Uterus (tissue), 4 donors: ENCODE measurements around the gene INF2. TPM values are rescaled to one million over a fixed set of nuclear protein-coding genes. Genes with fewer than 3 reads are reported as not detected.

ENCODE experiments used
- DNase-seq, 2 donors: peaks; one replicate each; pipeline ENCODE4 v3.0.0-alpha.2; 2019 to 2020
- H3K27ac ChIP-seq, 2 donors: fragments of 200-600 bp; sonication (generic); 1 replicate in 1 of 2; 2 replicates in 1 of 2; pipeline ENCODE4 v1.5.1; 2016 to 2018
- H3K27me3 ChIP-seq, 2 donors: fragments of 200-600 bp; sonication (generic); one replicate each; pipeline ENCODE4 v1.5.1; 2018 to 2019; ENCODE audit warnings: control low read depth in 1 of 2
- H3K36me3 ChIP-seq, 2 donors: fragments of 200-600 bp; sonication (generic); one replicate each; pipeline ENCODE4 v1.5.1; 2019; ENCODE audit warnings: control low read depth in 1 of 2
- H3K4me1 ChIP-seq, 2 donors: fragments of 200-600 bp; sonication (generic); one replicate each; pipeline ENCODE4 v1.5.1; 2018 to 2019; ENCODE audit warnings: control low read depth in 1 of 2
- H3K4me3 ChIP-seq, 2 donors: fragments of 200-600 bp; sonication (generic); 1 replicate in 1 of 2; 2 replicates in 1 of 2; pipeline ENCODE4 v1.5.1; 2018 to 2019; ENCODE audit warnings: mild to moderate bottlenecking in 1 of 2
- H3K9me3 ChIP-seq, 2 donors: fragments of 200-600 bp; sonication (generic); one replicate each; pipeline ENCODE4 v1.5.1; 2019; ENCODE audit warnings: control low read depth in 1 of 2
- POLR2A ChIP-seq, 2 donors: fragments of 450-650 bp; IDR thresholded peaks; one replicate each; pipeline ENCODE4 v1.6.1; 2016; ENCODE audit warnings: antibody characterized with exemption in 2 of 2, mild to moderate bottlenecking in 1 of 2, moderate library complexity in 1 of 2
- intact Hi-C: fragments of 100-400 bp; cut with DNase I; formaldehyde crosslinking; loops from one replicate; pipeline ENCODE4 v1.15.1; 2023; ENCODE audit warnings: low total_unique reads
- total RNA-seq, 4 donors: library from RNA; depleted of rRNA in 3 of 4; stranded (reverse); fragments of >200 nt in 3 of 4; gene quantifications; one replicate each; pipeline versions ENCODE4 v1.1.0 to v1.2.4, GENCODE V29; 2014 to 2023
- TF ChIP-seq, protein P1 (sequence below), 4 experiments: fragments of 200-600 bp in 2 of 4; fragments of 450-650 bp in 2 of 4; sonication (generic) in 2 of 4; IDR thresholded peaks; one replicate each; pipeline ENCODE4 v1.5.1; 2016 to 2019; ENCODE audit warnings: antibody characterized with exemption in 4 of 4, mild to moderate bottlenecking in 2 of 4, moderate library complexity in 1 of 4
- donor health status: DM: yes; HTN: yes; CAD: no.

The INF2 gene
- total RNA-seq, 4 donors from 2014 or later, result 13.5 to 79.4 (median 44.6) TPM

DNA sequence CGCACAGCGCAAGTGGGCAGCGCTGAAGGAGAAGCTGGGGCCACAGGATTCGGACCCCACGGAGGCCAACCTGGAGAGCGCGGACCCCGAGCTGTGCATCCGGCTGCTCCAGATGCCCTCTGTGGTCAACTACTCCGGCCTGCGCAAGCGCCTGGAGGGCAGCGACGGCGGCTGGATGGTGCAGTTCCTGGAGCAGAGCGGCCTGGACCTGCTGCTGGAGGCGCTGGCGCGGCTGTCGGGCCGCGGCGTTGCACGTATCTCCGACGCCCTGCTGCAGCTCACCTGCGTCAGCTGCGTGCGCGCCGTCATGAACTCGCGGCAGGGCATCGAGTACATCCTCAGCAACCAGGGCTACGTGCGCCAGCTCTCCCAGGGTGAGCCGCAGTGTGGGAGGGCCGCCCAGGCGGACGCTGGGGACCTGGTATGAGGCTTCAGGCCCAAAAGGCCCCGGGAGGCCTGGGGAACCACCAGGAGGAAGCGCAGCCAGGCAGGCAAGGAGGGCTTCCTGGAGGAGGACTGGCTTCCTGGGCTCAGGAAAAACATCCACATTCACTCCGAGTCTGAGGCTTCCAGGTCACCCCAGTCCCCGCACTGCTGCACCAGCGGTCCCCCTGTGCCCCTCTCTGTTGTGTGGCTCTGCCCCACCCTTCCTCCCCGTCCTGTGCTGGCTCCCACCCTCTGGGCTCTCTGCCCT, 12.1 kb downstream of the INF2 start:
- TF ChIP-seq, protein P1, sequence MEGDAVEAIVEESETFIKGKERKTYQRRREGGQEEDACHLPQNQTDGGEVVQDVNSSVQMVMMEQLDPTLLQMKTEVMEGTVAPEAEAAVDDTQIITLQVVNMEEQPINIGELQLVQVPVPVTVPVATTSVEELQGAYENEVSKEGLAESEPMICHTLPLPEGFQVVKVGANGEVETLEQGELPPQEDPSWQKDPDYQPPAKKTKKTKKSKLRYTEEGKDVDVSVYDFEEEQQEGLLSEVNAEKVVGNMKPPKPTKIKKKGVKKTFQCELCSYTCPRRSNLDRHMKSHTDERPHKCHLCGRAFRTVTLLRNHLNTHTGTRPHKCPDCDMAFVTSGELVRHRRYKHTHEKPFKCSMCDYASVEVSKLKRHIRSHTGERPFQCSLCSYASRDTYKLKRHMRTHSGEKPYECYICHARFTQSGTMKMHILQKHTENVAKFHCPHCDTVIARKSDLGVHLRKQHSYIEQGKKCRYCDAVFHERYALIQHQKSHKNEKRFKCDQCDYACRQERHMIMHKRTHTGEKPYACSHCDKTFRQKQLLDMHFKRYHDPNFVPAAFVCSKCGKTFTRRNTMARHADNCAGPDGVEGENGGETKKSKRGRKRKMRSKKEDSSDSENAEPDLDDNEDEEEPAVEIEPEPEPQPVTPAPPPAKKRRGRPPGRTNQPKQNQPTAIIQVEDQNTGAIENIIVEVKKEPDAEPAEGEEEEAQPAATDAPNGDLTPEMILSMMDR (IDR thresholded peaks at IDR 0.05), result no peak
- TF ChIP-seq POLR2A (IDR thresholded peaks at IDR 0.05), result no peak
- no peak for DNase-seq
- no peaks in the 10 kb centered on the region for H3K27me3 ChIP-seq
- H3K9me3 ChIP-seq, result no peaks in the 10 kb centered on the region
- intact Hi-C loops, result no loop called here
- peaks cover 0 to 27% of the 10 kb centered on the region in 2 donors for H3K4me1 ChIP-seq
- H3K4me3 ChIP-seq, result no peak overlapping the region
- H3K36me3 ChIP-seq, result no peaks in the 10 kb centered on the region
- H3K27ac ChIP-seq, result no peak overlapping the region

DNA sequence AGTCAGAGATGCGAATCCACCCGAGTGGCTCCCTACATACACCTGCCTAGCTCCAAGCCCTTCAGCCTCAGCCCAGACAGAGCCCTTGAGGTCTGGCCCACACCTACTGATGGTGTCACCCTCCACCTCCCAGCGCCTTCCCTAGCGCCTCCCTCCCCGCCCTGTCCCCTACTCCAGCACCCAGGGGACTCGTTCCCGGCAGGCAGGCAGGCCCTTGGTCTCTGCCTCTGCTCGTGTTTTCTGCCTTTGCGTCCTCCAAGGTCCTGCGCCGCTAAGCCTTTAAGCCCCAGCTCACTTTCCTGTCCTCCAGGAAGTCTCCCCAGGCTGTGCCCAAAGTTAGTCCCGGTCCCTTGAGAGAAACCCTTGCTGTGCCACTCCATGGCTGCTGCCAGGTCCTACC, 12.7 kb downstream of the INF2 start:
- intact Hi-C loops, result no loop called here
- Histone ChIP-seq H3K27me3 (no peaks in the 10 kb centered on the region), H3K36me3 (no peaks in the 10 kb centered on the region), H3K27ac (no peak overlapping the region), H3K9me3 (no peaks in the 10 kb centered on the region), H3K4me3 (no peak overlapping the region), H3K4me1 (peaks cover 0 to 21% of the 10 kb centered on the region in 2 donors)
- TF ChIP-seq, protein P1 (IDR thresholded peaks at IDR 0.05), result no peak
- no peak for TF ChIP-seq POLR2A (IDR thresholded peaks at IDR 0.05)
- DNase-seq, result no peak

DNA sequence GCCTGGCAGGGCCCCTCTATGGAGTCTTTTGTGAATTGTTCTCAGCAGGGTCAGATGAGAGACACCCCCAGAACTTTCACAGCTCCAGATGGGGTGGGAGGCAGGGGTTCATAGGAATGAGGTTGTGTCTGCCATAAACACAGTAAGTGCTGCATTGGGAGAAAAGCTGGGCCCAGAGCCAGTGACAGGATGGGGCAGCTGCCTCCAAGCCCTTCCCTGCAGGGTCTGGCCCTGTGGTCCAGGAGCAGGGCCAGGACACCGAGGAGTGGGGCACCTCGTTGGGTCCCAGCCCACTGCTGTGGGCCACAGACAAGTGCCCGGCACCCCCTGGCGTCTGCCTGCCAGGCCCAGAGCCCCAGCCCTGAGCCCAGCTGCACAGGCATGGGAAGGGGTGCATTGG, 13.3 kb downstream of the INF2 start:
- TF ChIP-seq, protein P1 (IDR thresholded peaks at IDR 0.05), result no peak
- TF ChIP-seq POLR2A (IDR thresholded peaks at IDR 0.05), result no peak
- H3K4me3 ChIP-seq, result no peak overlapping the region
- no peak overlapping the region for H3K27ac ChIP-seq
- intact Hi-C loops, result no loop called here
- DNase-seq, result no peak
- H3K27me3 ChIP-seq, result no peaks in the 10 kb centered on the region
- peaks cover 0 to 15% of the 10 kb centered on the region in 2 donors for H3K4me1 ChIP-seq
- no peaks in the 10 kb centered on the region for H3K36me3 ChIP-seq
- H3K9me3 ChIP-seq, result no peaks in the 10 kb centered on the region

DNA sequence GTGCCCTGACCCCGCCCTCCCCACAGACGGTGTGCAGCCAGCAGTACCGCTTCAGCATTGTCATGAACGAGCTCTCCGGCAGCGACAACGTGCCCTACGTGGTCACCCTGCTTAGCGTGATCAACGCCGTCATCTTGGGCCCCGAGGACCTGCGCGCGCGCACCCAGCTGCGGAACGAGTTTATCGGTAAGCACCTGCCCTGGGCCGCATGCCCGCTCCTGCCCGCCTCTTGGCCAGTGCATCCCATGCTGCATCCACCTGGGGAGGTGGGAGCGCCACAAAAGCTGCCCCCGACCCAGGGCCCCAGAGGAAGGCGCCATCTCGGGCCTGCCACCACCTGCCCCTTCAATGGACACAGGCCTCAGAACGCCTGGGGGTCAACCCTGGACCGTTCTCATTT, 13.9 kb downstream of the INF2 start:
- no peak overlapping the region for H3K27ac ChIP-seq
- H3K36me3 ChIP-seq, result no peaks in the 10 kb centered on the region

DNA sequence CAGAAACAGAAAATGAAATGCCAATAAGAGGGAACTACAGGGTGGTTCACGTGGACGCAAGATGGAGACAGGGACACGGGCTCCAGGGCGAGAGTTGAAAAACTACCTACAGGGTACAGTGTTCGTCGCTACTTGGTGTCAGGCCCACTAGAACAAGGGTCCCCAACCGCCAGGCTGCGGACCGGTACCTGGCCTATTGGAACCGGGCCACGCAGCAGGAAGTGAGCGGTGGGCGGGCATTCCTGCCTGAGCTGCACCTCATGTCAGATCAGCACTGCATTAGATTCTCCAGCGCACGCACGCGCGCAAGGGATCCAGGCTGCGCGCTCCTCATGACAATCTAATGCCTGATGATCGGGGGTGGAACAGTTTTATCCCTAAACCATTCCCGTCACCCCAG, 14.8 kb downstream of the INF2 start:
- Histone ChIP-seq H3K27ac (no peak overlapping the region), H3K9me3 (no peaks in the 10 kb centered on the region), H3K36me3 (no peaks in the 10 kb centered on the region), H3K4me1 (peaks cover 0 to 4% of the 10 kb centered on the region in 2 donors), H3K4me3 (no peak overlapping the region), H3K27me3 (no peaks in the 10 kb centered on the region)
- TF ChIP-seq POLR2A (IDR thresholded peaks at IDR 0.05), result no peak
- TF ChIP-seq, protein P1 (IDR thresholded peaks at IDR 0.05), result no peak
- no peak for DNase-seq
- intact Hi-C loops, result no loop called here

More for the DNA sequence above, 13.9 kb downstream of the INF2 start:
- Histone ChIP-seq H3K4me1 (peaks cover 0 to 13% of the 10 kb centered on the region in 2 donors), H3K4me3 (no peak overlapping the region), H3K9me3 (no peaks in the 10 kb centered on the region), H3K27me3 (no peaks in the 10 kb centered on the region)
- TF ChIP-seq POLR2A (IDR thresholded peaks at IDR 0.05), result no peak
- TF ChIP-seq, protein P1 (IDR thresholded peaks at IDR 0.05), result no peak
- DNase-seq, result no peak
- intact Hi-C loops, result no loop called here
